Urothelium cell line (cell line): ENCODE measurements around the gene CAMK2D.

Source experiments
- DNase-seq: peaks from one replicate; pipeline ENCODE4 v3.0.0; 2011; ENCODE audit warnings: low spot score, mixed read lengths
- FAIRE-seq: peaks from 2 replicates; lab custom pipeline; 2011; peaks lifted over from hg19 to GRCh38; lab: Jason Lieb, UNC

The CAMK2D gene

GRCh38 chr4:113450295-113451080 lies 311.1 kb downstream of the CAMK2D start:
- DNase-seq = no peak
- FAIRE-seq = no peak

DNA sequence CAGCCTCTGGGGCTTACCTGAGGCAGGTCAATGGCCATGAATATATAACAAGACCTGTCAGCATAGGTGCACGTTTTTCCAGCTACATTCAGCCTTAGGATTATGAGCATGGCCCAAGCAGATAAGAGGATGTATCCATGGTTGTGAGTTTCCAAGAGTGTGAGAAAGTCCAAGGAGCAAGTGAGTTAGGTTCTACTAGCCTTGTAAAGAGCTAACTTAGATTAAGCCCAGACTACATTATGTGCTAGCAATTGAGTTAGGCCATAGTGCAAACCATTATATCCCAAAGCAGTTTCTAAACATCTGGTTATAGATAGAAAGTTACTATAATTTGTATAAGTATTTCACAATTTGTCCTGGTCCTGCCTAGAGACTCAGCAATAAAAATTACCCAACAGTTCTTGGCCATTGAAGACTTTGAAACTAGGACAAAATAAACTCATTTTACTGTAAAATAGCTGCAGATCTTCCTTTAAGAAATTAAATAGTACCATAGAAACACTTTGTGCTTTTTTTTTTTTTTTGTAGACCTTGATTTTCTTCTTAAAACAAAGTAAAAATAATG lies 312.0 kb downstream of the CAMK2D start:
- DNase-seq (no peak), FAIRE-seq (peak; percentile 30)

- no peak for DNase-seq
- FAIRE-seq = no peak
Measured at GRCh38 chr4:113447769-113448168, 313.8 kb downstream of the CAMK2D start.

- DNase-seq = no peak
- FAIRE-seq = no peak
Measured at GRCh38 chr4:113447061-113447460, 314.5 kb downstream of the CAMK2D start.

DNA sequence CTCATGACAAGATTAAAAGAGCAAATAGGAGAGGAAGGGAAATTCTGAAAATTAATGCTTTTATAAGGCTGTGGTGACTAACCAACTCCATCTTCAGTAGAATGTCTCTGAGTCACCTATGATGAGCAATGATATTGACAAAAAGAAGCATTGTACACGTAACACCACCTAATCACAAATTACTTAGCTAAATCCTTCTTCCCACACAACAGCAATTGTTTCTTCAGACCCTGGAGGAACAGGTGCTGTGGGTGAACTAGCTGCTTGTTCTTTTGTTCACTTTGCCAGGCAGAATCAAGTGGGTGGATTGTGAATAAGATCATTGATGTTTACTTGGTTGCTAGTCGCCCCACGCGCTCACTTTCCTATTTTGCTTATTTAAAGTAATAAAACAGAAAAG lies 315.5 kb downstream of the CAMK2D start:
- FAIRE-seq (peak; percentile 94), DNase-seq (peak; percentile 64)

- DNase-seq = no peak
- peak; percentile 90 for FAIRE-seq
Measured at GRCh38 chr4:113445286-113445685, 316.3 kb downstream of the CAMK2D start.

GRCh38 chr4:113444386-113444785 lies 317.2 kb downstream of the CAMK2D start:
- DNase-seq = no peak
- FAIRE-seq = no peak

GRCh38 chr4:113442826-113443225 lies 318.7 kb downstream of the CAMK2D start:
- FAIRE-seq (no peak), DNase-seq (no peak)

GRCh38 chr4:113440371-113440770 lies 321.2 kb downstream of the CAMK2D start:
- FAIRE-seq (no peak), DNase-seq (no peak)

DNA sequence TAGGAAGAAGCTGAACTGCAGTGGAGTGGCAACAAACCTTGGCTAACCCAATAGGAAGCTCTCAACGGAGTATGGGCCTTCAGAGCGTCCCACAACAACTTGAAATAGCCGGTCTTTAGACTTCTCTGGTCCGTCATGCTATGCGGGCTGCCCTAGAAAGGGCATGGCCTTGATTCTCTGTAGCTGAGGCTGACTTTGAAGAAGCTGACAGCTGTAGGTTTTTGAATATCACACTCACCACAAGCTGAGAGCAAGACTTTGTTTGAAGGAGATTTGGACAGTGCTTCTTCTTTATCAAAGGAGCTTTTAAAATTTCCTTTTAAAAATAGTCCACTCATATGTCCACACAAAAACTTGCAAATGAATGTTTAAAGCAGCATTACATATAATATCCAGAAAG lies 322.9 kb downstream of the CAMK2D start:
- DNase-seq (no peak), FAIRE-seq (no peak)

DNA sequence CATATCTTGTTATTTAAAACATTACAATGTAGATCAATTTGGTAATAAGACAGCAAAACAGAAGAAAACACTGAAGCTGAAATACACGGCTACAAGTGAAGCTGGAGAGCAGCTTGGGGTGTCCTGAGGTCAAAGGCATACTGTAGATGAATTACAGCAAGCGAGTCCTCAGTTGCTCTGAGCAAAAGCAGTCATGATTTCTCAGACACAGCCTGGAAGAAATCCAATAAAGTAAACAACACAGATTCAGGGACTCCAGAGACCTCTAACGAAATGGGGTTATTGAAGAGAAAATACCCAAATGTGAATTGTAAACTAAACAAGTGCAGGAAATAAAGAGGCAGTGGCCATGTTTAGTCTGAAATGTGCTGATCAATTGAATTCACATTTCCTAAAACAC lies 324.4 kb downstream of the CAMK2D start:
- FAIRE-seq = no peak
- no peak for DNase-seq

GRCh38 chr4:113436360-113436759 lies 325.2 kb downstream of the CAMK2D start:
- FAIRE-seq = no peak
- no peak for DNase-seq

- FAIRE-seq = no peak
- peak; percentile 74 for DNase-seq
Measured at GRCh38 chr4:113435893-113436292, 325.6 kb downstream of the CAMK2D start.

DNA sequence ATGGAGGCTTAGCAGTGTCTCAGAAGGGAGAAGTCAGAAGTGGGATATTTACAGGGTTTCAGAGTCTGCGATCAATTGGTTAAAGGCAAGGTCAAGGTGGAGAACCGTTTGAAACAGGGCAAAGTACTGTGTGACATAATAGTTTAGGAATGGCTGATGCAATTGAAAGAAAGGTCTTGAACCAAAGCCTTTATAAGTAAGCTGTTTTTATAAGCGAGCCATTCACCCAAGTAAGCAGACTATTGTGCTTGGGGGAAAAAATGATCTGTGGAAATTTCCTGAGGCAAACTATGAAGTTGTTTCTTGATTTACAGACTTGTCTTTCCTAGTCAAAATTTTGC lies 327.3 kb downstream of the CAMK2D start:
- FAIRE-seq = no peak
- DNase-seq = no peak

DNA sequence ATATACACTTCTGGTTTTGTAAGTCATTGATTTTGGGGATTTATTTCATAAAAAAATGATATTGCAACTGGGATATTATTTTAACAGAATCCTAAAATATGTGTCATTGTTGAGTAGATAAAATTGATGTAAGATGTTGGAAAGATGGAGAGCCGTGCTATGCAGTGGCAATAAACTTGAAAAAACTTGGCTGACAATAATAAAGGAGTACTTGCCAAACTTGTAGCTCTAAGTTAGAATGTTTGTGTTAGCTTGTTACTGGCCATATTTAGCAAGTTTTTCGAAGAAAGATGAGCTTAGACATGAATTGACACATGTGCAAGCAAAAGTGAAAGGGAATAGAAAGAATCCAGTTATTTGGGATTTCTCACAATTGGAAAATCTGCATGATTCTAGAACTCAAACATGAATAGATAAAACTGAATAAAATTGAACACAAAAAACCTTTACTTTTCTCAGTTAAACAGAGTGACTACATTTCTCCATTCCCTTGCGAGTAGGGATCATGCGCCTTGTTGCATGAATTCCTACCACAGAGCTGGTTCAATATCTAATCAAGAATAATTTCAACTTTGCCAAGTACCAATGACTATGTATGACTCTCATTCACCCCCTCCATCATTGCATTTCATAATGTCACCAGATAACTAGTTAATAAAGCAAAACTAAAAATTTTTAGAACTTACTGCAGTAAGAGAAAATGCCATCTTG lies 327.8 kb downstream of the CAMK2D start:
- FAIRE-seq = no peak
- DNase-seq = no peak

GRCh38 chr4:113433116-113433515 lies 328.4 kb downstream of the CAMK2D start:
- FAIRE-seq = no peak
- no peak for DNase-seq

DNA sequence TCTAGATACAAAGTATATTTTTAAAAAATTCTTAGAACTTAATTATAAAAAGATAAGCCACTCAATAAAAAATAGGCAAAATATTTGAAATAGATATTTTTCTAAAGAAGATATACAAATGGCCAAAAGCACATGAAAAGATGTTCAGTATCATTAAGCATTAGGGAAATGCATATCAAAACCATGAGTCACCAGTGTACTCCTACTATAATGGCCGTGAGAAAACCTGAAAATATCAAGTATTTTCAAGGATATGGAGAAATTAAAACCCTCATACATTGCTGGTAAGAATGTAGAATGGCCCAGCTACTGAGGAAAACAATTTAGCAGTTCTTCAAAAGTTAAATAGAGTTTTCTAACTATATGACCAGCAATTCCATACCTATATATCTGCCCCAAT lies 337.9 kb downstream of the CAMK2D start:
- no peak for DNase-seq
- no peak for FAIRE-seq

DNA sequence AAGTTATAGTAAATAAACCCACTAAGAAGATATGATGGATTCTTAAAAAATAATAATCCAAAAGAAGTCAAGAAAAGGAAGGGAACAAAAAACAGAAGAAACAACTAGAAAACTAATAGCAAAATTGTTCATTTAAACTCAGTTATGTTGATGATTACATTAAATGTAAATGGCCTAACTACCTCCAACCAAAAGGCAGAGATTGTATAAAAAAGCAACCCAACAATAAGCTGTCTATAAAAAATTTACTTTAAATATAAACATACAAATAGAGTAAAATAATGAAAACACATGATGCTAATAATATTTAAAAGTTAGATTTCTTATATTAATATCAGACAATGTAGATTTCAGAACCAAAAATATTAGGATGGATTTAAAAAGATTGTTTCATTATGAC lies 340.6 kb downstream of the CAMK2D start:
- FAIRE-seq (no peak), DNase-seq (no peak)

- DNase-seq (no peak), FAIRE-seq (no peak)
Measured at GRCh38 chr4:113419631-113420030, 341.9 kb downstream of the CAMK2D start.

- peak; percentile 23 for FAIRE-seq
- DNase-seq = peak; percentile 45
Measured at GRCh38 chr4:113411496-113411938, 350.0 kb downstream of the CAMK2D start.

DNA sequence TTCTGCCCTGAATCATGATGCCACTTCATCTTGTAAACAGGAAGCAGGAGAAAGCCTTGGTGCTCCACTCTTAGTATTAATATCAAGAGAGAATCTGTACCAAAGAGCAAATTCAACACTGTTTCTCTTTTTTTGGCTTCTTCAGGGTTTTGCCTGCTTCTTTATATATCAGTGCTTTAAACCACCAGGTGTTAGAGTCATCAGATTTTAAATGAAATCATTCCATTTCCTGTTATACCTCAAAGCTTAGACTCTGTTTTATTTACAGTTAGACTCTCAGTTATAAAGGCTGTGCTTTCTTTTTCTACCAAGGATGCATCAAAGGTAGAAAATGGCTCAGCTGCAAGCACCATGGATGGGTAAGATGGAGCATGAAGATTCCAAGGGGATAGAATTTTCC lies 350.9 kb downstream of the CAMK2D start:
- DNase-seq (no peak), FAIRE-seq (no peak)

DNA sequence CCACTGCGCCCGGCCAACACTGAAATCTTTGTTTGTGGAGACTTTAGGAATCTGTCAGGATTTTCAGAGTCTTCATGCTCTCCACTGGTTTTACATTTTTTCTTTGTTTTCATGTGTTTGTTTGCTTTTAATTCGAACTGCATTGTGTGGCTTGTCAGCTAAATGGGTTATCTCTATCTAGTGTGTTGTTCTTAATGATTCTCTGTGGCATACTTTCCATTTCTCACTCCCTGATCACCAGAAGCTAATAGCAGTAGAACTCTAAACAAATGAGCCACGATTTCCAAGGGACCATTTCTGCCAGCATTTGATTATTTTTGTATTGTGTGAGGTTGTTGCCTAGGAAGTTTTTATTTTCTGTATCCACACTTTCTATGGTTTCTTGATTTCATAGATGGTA lies 352.4 kb downstream of the CAMK2D start:
- no peak for DNase-seq
- no peak for FAIRE-seq
